Middle frontal gyrus (tissue), 1 donor: Measurements from ENCODE around the gene DLG2.

ENCODE experiments used
- DNase-seq: peaks from one replicate; pipeline ENCODE4 v3.0.0-alpha.2; 2015; ENCODE audit warnings: low spot score; ENCODE audit errors: extremely low spot score

DLG2 gene

DNA sequence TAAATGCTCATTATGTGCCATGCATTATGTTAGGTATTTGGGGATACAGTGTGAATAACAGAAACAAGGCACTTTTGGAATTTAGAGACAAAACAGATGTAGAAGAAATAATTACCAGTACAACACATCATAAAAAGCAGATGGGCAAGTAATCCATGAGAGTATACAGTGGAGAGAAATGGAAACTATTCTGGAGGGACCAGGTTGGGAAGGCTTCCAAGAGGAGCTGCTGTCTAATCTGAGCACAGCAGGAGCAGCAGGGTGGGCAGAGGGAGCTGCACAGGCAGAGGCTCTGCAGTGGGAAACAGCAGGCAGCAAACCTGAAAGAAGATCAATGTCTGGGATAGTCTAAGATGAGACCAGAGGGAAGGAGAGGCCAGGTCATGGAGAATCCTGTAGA lies 2072.3 kb downstream of the DLG2 start:
- DNase-seq, result no peak

- no peak for DNase-seq
These were observed 2077.0 kb downstream of the DLG2 start for GRCh38 chr11:83549984-83550667.

- DNase-seq, result no peak
These were observed 2080.8 kb downstream of the DLG2 start for GRCh38 chr11:83546368-83546767.

- DNase-seq, result no peak
These were observed 2081.5 kb downstream of the DLG2 start for GRCh38 chr11:83545494-83546260.

- DNase-seq, result no peak
These were observed 2082.3 kb downstream of the DLG2 start for GRCh38 chr11:83544846-83545245.

- no peak for DNase-seq
These were observed 2083.3 kb downstream of the DLG2 start for GRCh38 chr11:83543706-83544439.

- no peak for DNase-seq
These were observed 2084.3 kb downstream of the DLG2 start for GRCh38 chr11:83542861-83543260.

DNA sequence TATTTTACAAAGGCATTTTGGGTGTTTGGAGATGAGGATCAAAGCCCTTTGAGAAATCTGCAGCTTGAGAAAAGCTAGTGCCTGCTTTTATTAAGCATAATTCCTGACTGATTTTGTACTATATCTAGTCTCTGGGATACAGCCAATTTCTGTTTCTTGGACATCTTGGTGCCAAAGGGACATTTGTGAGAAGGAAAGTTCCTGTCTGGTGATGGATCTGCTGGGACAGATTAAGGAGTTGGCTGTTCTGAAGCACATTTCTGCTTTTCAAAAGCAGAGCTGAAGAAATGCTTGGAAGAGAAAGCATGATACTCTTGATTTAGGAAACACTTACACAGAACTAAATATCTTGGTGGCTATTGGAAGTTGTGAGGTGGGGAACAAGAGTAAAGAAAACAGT lies 2086.4 kb downstream of the DLG2 start:
- DNase-seq, result no peak

DNA sequence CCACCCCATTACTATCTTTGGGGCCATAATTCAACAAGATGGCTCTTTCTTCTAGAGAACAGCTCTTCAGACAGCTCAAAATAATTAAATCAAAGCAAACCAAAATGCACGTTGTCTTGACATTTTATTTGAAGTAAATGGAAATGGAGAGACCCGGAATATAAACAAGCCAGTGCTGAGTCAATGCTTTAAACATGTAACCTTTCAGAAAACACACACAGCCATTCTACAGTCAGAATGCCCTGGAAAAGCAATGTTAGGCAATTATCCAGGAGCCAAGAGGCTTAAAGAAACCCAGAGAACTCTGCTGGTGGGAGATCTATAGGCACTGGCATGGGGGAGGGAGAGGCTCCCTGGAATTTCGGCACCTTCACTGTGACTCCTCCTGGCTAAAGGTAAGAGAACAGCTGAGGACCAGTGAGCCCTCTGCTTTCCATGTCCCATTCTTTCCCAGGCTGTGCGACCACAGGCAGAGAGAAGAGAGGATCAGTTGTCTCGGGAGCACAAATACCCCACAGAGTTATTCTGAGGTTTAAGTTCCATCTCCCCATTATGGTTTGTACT lies 2086.9 kb downstream of the DLG2 start:
- DNase-seq, result no peak

DNA sequence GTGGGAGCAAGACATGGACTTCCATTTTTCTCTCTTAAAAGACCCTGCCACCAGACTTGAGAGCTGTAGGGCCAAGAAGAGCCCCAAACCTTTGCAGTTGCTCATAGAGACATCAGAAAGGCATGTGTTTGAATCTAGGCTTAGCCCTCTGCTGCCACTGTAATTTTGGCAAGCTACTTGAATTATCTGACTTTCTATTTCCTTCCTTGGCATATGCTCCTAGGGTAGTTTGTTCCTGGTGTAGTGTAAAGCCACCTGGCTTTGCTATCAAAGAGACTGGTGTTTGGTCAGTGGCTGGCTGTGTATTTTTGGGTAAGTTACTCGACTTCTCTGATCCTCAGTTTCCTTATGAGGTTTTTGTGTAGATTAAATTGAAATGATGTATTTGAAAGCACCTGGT lies 2088.9 kb downstream of the DLG2 start:
- no peak for DNase-seq

GRCh38 chr11:83537131-83537610 lies 2090.0 kb downstream of the DLG2 start:
- no peak for DNase-seq

DNA sequence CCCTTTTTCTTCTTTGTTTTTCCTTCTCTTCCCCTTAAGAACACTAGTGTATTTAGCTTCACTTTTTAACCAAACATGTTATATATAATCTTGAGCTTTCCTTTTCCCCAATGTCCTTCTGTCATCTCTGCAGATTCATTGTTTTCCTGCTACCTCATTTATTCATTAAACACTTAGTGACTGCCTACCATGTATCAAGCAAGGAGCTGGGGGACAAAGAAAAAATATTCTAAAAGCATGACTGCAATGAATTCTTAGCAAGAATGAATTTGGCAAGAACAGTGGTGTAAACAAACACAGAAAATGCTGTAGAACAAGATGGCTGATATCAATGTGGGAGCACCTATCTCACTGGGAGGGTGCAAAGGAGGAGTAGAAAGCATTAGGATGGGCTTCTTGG lies 2094.0 kb downstream of the DLG2 start:
- DNase-seq, result no peak

DNA sequence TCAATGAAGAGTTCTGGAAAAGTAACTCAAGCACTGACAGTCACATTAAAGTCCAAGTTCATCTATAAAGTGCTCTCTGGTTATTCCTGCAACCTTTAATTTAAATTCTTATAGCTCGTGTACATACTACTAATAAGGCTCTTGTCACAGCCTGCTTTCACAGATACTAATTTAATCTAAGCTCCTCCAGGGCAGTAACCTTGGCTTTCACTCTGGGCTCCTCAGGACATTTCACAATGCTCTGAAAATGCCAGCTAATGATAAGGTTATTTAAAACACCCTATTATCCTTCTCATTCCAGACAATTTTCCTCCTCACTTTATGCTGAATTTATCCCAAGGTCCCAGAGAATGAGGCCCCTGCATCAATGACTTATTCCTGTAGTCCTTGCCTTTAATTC lies 2098.3 kb downstream of the DLG2 start:
- DNase-seq, result no peak

DNA sequence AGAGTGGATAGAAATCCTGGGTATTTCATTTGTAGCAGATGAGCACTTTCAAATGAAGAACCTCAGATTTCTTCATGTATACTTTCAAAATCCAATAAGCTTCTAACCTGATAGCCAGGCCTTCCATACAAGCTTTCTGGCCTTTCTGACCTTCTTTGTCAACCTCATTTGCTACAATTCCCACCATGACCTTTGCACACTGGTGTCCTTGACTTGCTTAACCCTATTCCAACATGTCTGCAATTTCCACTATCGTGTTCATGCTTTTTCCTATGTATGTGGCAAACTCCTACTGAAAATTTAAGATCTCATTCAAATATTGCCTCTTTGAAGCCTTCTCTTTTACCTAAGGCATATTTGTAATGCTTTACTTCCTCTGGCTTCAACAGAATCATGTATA lies 2098.9 kb downstream of the DLG2 start:
- no peak for DNase-seq

- no peak for DNase-seq
These were observed 2103.5 kb downstream of the DLG2 start for GRCh38 chr11:83523676-83524075.

GRCh38 chr11:83522911-83523310 lies 2104.2 kb downstream of the DLG2 start:
- no peak for DNase-seq

DNA sequence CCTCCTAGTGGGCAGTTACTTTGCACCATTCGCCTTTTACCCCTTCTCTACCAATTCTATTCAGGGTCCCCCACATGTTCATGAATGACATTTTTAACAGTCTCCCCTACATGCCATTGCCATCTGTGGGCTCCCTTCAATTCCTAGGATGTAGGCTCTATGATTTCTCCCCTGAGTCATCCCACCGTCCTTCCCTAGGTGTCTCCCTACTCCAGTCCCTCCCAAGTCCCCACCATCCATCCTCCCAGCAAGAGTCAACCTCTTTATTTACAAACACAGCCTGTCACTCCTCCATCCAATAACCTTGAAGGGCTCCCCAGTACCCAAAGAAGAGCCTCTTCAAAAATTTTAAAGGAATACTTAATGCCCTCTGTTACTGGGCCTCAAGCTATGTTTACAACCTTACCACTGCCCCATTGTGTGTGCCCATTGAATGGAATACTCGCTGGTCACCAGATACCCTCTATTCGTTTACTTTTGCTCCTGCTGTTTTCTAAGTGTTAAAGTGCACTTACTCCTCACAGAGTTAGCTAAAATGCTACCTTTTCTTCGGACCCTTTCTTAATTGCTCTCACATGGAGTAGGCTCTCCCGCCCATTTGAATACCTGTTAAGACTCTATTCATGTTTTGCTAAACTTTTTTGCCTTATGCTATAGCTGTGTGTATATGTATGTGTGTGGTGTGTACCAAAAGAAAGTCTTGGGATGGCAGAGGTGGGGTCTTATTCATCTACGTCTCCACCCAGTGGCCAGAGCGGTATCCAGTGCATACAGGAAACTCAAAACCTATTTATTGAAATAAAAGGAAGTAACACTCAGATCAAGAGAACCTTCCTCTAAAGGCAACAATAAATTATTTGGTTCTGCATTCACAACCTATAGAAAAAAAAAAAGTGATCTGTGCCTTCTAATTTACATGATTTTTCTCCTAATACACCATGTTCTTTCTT lies 2105.2 kb downstream of the DLG2 start:
- DNase-seq, result no peak

GRCh38 chr11:83520849-83521248 lies 2106.3 kb downstream of the DLG2 start:
- DNase-seq, result no peak

DNA sequence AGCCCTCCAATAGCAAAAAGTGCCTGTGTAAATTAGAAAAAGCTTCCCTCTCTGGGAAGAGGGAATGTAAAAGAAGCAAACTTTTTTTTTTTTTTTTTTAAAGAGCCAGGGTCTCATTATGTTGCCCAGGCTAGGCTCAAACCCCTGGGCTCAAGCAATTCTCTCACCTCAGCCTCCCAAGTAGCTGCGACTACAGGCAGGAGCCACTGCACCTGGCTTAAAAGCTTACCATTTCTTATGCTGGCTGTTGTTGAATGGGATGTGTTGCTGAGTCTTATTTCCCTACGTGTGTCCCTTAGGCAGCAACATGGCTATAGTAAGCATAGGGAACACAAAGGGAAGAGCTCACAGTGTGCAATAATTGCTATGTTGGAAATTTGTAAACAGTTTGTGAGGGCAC lies 2115.5 kb downstream of the DLG2 start:
- no peak for DNase-seq

- DNase-seq, result no peak
These were observed 2116.3 kb downstream of the DLG2 start for GRCh38 chr11:83510530-83511460.
